Chondrocyte (in vitro differentiated cells): ENCODE results near the gene RALGAPA2. TPM values are rescaled to one million over a fixed set of nuclear protein-coding genes. Genes with fewer than 3 reads are reported as not detected.
"Not testable (repeated sequence)": the region's sequence is repeated elsewhere in the genome, so short reads cannot be mapped to it uniquely, and the experiment has no call there.

Source experiments
- DNase-seq: peaks from one replicate; pipeline ENCODE4 v3.0.0; 2021; ENCODE audit warnings: mixed read lengths, low spot score
- H3K27ac Mint-ChIP-seq: one replicate; pipeline ENCODE4 v1.8.0; 2021; ENCODE audit warnings: mild to moderate bottlenecking, moderate library complexity, mixed read lengths; ENCODE audit not compliant: unreplicated experiment
- H3K27me3 Mint-ChIP-seq: 2 replicates; pipeline ENCODE4 v1.8.0; 2021; ENCODE audit warnings: low read depth, mixed read lengths
- H3K36me3 Mint-ChIP-seq: 2 replicates; pipeline ENCODE4 v1.8.0; 2021; ENCODE audit warnings: low read depth, mixed read lengths
- H3K4me1 Mint-ChIP-seq: 2 replicates; pipeline ENCODE4 v1.8.0; 2021; ENCODE audit warnings: low read depth, mild to moderate bottlenecking, mixed read lengths
- H3K4me3 Mint-ChIP-seq: one replicate; pipeline ENCODE4 v1.8.0; 2021; ENCODE audit warnings: mild to moderate bottlenecking, moderate library complexity, mixed read lengths; ENCODE audit not compliant: unreplicated experiment
- H3K9me3 Mint-ChIP-seq: 2 replicates; pipeline ENCODE4 v1.8.0; 2021; ENCODE audit warnings: low read depth, mixed read lengths
- total RNA-seq: library from RNA; stranded (reverse); gene quantifications from 3 replicates; pipeline ENCODE4 v1.2.1, GENCODE V29; 2021
- TF ChIP-seq, protein P1 (sequence below): fragments of 200-600 bp; sonication (generic); IDR thresholded peaks from 2 replicates; pipeline ENCODE4 v1.5.0; 2021; ENCODE audit warnings: antibody characterized with exemption, mild to moderate bottlenecking, moderate library complexity

The RALGAPA2 gene
- total RNA-seq, 1 donor from 2014 or later = 9.5 TPM

DNA sequence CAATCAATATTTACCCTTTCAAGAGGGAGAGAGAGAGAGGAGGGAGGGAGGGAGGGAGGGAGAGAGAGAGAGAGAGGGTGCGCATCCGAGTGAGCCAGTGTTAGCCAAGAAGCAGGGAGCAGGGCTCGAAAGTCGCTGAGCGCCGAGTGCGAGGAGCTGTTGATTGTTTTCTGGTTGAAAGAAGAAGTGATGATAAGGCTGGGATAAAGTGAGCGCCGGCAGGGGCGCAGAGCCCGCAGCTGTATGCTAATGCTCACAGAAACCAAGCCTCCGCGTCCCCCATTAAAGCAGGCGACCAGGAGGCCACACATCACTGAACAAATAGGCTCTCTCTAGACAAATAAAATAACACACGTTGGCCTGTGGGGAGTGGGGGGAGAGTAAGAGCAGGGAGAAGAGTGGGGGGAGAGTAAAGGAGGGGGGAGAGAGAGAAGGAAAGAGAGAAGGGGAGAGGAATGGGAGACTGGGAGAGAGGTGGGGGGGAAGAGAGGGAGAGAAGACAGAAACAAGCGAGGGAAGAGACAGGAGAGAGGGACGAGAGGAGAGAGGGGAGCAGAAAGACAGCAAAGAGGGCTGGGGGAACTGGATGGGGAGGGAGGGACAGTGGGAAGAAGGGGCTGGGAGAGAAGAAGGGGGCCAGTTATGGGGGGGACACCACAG lies 349.5 kb downstream of the RALGAPA2 start:
- peaks cover 70% of the 10 kb centered on the region for H3K27me3 Mint-ChIP-seq
- H3K4me1 Mint-ChIP-seq = peaks cover 9% of the 10 kb centered on the region
- DNase-seq = no peak
- TF ChIP-seq, protein P1, sequence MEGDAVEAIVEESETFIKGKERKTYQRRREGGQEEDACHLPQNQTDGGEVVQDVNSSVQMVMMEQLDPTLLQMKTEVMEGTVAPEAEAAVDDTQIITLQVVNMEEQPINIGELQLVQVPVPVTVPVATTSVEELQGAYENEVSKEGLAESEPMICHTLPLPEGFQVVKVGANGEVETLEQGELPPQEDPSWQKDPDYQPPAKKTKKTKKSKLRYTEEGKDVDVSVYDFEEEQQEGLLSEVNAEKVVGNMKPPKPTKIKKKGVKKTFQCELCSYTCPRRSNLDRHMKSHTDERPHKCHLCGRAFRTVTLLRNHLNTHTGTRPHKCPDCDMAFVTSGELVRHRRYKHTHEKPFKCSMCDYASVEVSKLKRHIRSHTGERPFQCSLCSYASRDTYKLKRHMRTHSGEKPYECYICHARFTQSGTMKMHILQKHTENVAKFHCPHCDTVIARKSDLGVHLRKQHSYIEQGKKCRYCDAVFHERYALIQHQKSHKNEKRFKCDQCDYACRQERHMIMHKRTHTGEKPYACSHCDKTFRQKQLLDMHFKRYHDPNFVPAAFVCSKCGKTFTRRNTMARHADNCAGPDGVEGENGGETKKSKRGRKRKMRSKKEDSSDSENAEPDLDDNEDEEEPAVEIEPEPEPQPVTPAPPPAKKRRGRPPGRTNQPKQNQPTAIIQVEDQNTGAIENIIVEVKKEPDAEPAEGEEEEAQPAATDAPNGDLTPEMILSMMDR = no peak
- H3K4me3 Mint-ChIP-seq = no peak overlapping the region
- no peaks in the 10 kb centered on the region for H3K9me3 Mint-ChIP-seq
- no peaks in the 10 kb centered on the region for H3K36me3 Mint-ChIP-seq
- H3K27ac Mint-ChIP-seq = no peak overlapping the region

DNA sequence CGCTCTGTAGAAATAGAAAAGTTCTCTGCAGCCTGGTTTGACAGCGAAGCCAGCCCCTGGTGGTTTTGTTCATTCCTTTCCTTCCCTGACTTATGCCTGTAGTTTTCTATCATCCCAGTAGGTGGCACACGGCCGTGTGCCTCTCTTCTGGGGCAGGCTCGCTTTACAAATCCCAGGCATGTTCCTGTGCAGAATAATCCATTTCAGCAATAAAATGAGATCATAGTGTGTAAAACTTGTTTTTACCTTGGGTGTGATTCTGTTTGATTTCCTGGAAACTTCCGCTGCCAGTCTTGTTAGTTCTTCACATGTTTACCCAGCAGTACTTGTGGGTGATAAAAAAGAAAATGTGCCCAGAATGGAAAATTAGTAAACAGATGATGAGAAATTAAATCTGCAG lies 352.0 kb downstream of the RALGAPA2 start:
- TF ChIP-seq, protein P1 = peak; percentile 91
- DNase-seq = no peak
- peaks cover 2% of the 10 kb centered on the region for H3K4me1 Mint-ChIP-seq
- H3K27me3 Mint-ChIP-seq = peaks cover 58% of the 10 kb centered on the region
- H3K36me3 Mint-ChIP-seq = no peaks in the 10 kb centered on the region
- no peak overlapping the region for H3K27ac Mint-ChIP-seq
- no peak overlapping the region for H3K4me3 Mint-ChIP-seq
- no peaks in the 10 kb centered on the region for H3K9me3 Mint-ChIP-seq

DNA sequence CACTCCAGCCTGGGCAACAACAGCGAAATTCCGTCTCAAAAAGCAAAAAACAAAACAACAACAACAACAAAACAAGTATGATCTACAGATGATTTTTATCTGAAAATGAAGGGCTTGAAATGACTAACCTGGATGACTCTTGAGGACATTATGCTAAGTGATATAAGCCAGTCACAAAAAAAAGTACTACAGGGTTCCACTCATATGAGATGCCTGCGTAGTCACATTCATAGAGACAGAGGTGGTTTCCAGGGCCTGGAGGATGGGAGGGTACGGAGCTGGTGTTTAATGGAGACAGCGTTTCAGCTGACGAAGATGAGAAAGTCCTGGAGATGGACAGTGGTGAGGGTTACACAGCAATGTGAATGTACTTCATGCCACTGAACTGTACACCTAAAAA lies 352.8 kb downstream of the RALGAPA2 start:
- TF ChIP-seq, protein P1 = no peak
- Mint-ChIP-seq H3K4me3 (no peak overlapping the region), H3K4me1 (no peaks in the 10 kb centered on the region), H3K27ac (no peak overlapping the region), H3K36me3 (no peaks in the 10 kb centered on the region), H3K9me3 (peaks cover 2% of the 10 kb centered on the region), H3K27me3 (peaks cover 51% of the 10 kb centered on the region)
- DNase-seq = no peak

DNA sequence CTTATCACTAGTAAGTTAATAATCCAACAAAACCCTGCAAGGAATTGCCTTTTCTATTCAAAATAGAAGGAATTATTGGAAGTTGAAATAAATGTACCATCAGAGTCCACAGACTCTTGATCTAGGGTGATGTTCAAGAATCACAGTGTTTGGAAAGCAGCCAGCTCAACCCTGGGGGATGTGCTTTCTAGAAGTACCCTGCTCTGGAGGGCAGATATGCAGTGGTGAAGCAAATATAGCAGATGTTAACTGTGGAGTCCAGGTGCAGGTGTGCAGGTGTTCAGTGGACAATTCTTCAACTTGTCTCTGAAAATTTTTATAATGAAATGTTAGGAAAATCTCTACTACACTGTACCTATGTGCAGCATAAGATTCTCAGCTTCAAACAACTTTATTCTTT lies 353.6 kb downstream of the RALGAPA2 start:
- Mint-ChIP-seq H3K4me3 (no peak overlapping the region), H3K9me3 (peaks cover 6% of the 10 kb centered on the region), H3K36me3 (no peaks in the 10 kb centered on the region), H3K27ac (no peak overlapping the region), H3K4me1 (no peaks in the 10 kb centered on the region), H3K27me3 (peaks cover 47% of the 10 kb centered on the region)
- no peak for DNase-seq
- TF ChIP-seq, protein P1 = no peak

DNA sequence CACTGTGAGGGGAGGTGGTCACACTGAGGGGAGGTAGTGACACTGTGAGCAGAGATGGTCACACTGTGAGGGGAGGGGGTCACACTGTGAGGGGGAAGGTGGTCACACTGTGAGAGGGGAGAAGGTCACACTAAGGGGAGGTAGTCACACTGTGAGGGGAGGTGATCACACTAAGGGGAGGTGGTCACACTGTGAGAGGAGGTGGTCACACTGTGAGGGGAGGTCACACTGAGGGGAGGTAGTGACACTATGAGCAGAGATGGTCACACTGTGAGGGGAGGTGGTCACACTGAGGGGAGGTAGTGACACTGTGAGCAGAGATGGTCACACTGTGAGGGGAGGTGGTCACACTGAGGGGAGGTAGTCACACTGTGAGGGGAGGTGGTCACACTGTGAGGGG lies 356.9 kb downstream of the RALGAPA2 start:
- not testable (repeated sequence) for H3K36me3 Mint-ChIP-seq, DNase-seq, H3K4me3 Mint-ChIP-seq, H3K4me1 Mint-ChIP-seq, H3K27ac Mint-ChIP-seq, H3K9me3 Mint-ChIP-seq
- peaks cover 27% of the 10 kb centered on the region for H3K27me3 Mint-ChIP-seq

DNA sequence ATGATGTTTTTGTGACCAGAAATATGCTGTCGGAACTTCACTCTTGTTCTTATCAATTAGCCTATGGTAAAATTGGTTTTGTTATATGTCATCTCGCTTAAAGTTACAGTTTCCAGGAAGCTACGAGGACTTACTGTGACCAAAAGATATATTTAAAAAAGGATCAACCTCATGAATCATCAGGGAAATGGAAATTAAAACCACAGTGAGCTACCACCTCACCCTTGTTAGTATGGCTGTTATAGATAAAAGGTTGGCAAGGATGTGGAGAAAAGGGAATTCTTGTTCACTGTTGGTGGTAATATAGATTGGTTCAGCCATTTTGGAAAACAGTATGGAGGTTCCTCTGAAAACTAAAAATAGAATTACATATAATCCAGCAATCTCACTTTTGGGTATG lies 358.9 kb downstream of the RALGAPA2 start:
- TF ChIP-seq, protein P1 = no peak
- no peak for DNase-seq
- no peak overlapping the region for H3K27ac Mint-ChIP-seq
- H3K9me3 Mint-ChIP-seq = peaks cover 14% of the 10 kb centered on the region
- H3K4me3 Mint-ChIP-seq = no peak overlapping the region
- H3K36me3 Mint-ChIP-seq = peaks cover under 1% of the 10 kb centered on the region
- H3K27me3 Mint-ChIP-seq = peaks cover 18% of the 10 kb centered on the region
- H3K4me1 Mint-ChIP-seq = no peaks in the 10 kb centered on the region
